HepG2 (cell line): Measurements from ENCODE around the gene NPB. TPM values are rescaled to one million over a fixed set of nuclear protein-coding genes. Genes with fewer than 3 reads are reported as not detected.
A peak's percentile ranks its signal among the peaks of the same experiment; 100 is the strongest.

Source experiments
- AKAP8 ChIP-seq: sonication (generic); formaldehyde crosslinking; IDR thresholded peaks from 2 replicates; pipeline ENCODE4 v1.5.1; 2020; ENCODE audit warnings: mild to moderate bottlenecking, missing genetic modification reagents
- CHD4 ChIP-seq: fragments of 200-600 bp; sonication (generic); IDR thresholded peaks from 2 replicates; pipeline ENCODE4 v1.7.0; 2017; ENCODE audit warnings: mild to moderate bottlenecking, low read length, borderline replicate concordance
- CREM ChIP-seq, 2 experiments: sonication (generic) in 1 of 2; formaldehyde crosslinking in 1 of 2; IDR thresholded peaks; 2 replicates each; pipeline versions ENCODE4 v1.4.0 to v1.6.1; 2016 to 2020; ENCODE audit warnings: antibody characterized with exemption in 1 of 2, mild to moderate bottlenecking in 1 of 2, missing genetic modification reagents in 1 of 2
- ETV6 ChIP-seq: sonication (generic); formaldehyde crosslinking; conservative IDR thresholded peaks from 2 replicates; pipeline ENCODE4 v1.4.0; 2020; ENCODE audit warnings: missing genetic modification reagents
- GLI4 ChIP-seq: sonication (generic); formaldehyde crosslinking; IDR thresholded peaks from 2 replicates; pipeline ENCODE4 v1.5.1; 2020; ENCODE audit warnings: missing genetic modification reagents, mild to moderate bottlenecking, moderate library complexity, borderline replicate concordance
- HDAC2 ChIP-seq: sonication (generic); formaldehyde crosslinking; IDR thresholded peaks from 2 replicates; pipeline ENCODE4 v1.4.0; 2020; ENCODE audit warnings: missing genetic modification reagents
- HMG20A ChIP-seq: IDR thresholded peaks from 2 replicates; pipeline ENCODE4 v1.6.1; 2016; ENCODE audit warnings: borderline replicate concordance
- HNRNPUL1 ChIP-seq: fragments of 200-400 bp; formaldehyde crosslinking; IDR thresholded peaks from 2 replicates; pipeline ENCODE4 v1.6.1; 2017; ENCODE audit warnings: low read depth, mild to moderate bottlenecking, low read length, moderate library complexity
- KLF16 ChIP-seq, 2 experiments: sonication (generic) in 1 of 2; formaldehyde crosslinking in 1 of 2; IDR thresholded peaks; 2 replicates each; pipeline versions ENCODE4 v1.6.1 to v1.8.0; 2016 to 2023; ENCODE audit warnings: missing genetic modification reagents in 2 of 2, missing compliant biosample characterization in 1 of 2
- MTF1 ChIP-seq: sonication (generic); formaldehyde crosslinking; IDR thresholded peaks from 2 replicates; pipeline ENCODE4 v1.5.0; 2020; ENCODE audit warnings: missing genetic modification reagents
- MYNN ChIP-seq: sonication (generic); formaldehyde crosslinking; IDR thresholded peaks from 2 replicates; pipeline ENCODE4 v1.4.0; 2020; ENCODE audit warnings: mild to moderate bottlenecking, low read depth, missing genetic modification reagents
- NCOR1 ChIP-seq: fragments of 200-600 bp; sonication (generic); IDR thresholded peaks from 2 replicates; pipeline ENCODE4 v1.7.0; 2017; ENCODE audit warnings: antibody characterized with exemption, low read length, borderline replicate concordance
- SPEN ChIP-seq: sonication (generic); formaldehyde crosslinking; IDR thresholded peaks from 2 replicates; pipeline ENCODE4 v1.5.1; 2020; ENCODE audit warnings: low read depth, mild to moderate bottlenecking, missing genetic modification reagents
- YY1 ChIP-seq: IDR thresholded peaks from 2 replicates; pipeline ENCODE4 v1.6.1; 2011; ENCODE audit warnings: low read length, low read depth, moderate library complexity, mild to moderate bottlenecking; ENCODE audit not compliant: insufficient read depth, insufficient replicate concordance
- ZNF10 ChIP-seq: sonication (generic); formaldehyde crosslinking; IDR thresholded peaks from 2 replicates; pipeline ENCODE4 v1.4.0; 2020; ENCODE audit warnings: mild to moderate bottlenecking, low read depth, missing genetic modification reagents, borderline replicate concordance
- ZNF138 ChIP-seq: sonication (generic); formaldehyde crosslinking; IDR thresholded peaks from 2 replicates; pipeline ENCODE4 v1.5.0; 2020; ENCODE audit warnings: mild to moderate bottlenecking, low read depth, missing genetic modification reagents
- ZNF160 ChIP-seq: sonication (generic); formaldehyde crosslinking; IDR thresholded peaks from 2 replicates; pipeline ENCODE4 v1.8.0; 2022; ENCODE audit warnings: mild to moderate bottlenecking, inconsistent platforms, missing genetic modification reagents
- ZNF431 ChIP-seq: sonication (generic); formaldehyde crosslinking; IDR thresholded peaks from 2 replicates; pipeline ENCODE4 v1.9.0; 2022; ENCODE audit warnings: missing genetic modification reagents, low read depth, mild to moderate bottlenecking, borderline replicate concordance
- ZNF468 ChIP-seq: sonication (generic); formaldehyde crosslinking; IDR thresholded peaks from 2 replicates; pipeline ENCODE4 v1.8.0; 2022; ENCODE audit warnings: mild to moderate bottlenecking, moderate library complexity, missing genetic modification reagents
- ZNF703 ChIP-seq: sonication (generic); formaldehyde crosslinking; IDR thresholded peaks from 2 replicates; pipeline ENCODE4 v1.5.1; 2020; ENCODE audit warnings: missing genetic modification reagents, mild to moderate bottlenecking, moderate library complexity, borderline replicate concordance
- ZNF782 ChIP-seq: sonication (generic); formaldehyde crosslinking; IDR thresholded peaks from 2 replicates; pipeline ENCODE4 v1.4.0; 2020; ENCODE audit warnings: missing genetic modification reagents, mild to moderate bottlenecking, borderline replicate concordance
- ZNF891 ChIP-seq: sonication (generic); formaldehyde crosslinking; IDR thresholded peaks from 2 replicates; pipeline ENCODE4 v1.5.0; 2020; ENCODE audit warnings: mild to moderate bottlenecking, missing genetic modification reagents
- polyA plus RNA-seq, 8 experiments: library from polyadenylated mRNA; depleted of rRNA in 3 of 8; stranded (reverse) in 7 of 8; unstranded in 1 of 8; fragments of >200 nt; fragmentation: Illumina TruSeq in 4 of 8; extraction: Trizol in 4 of 8; gene quantifications; 2 replicates each; pipeline versions ENCODE4 v1.2.1 to v1.2.3, GENCODE V29; 2011 to 2016; ENCODE audit warnings: low read depth in 4 of 8, missing spikeins in 1 of 8, mixed read lengths in 1 of 8; ENCODE audit not compliant: insufficient read depth in 1 of 8
- total RNA-seq, 5 experiments: library from RNA; depleted of rRNA; stranded (reverse); fragments of >200 nt; fragmentation: Illumina TruSeq; extraction: Trizol; gene quantifications; 2 replicates each; pipeline ENCODE4 v1.2.3, GENCODE V29; 2016; ENCODE audit warnings: low read depth in 1 of 5
- TF ChIP-seq, protein P1 (sequence below): sonication (generic); formaldehyde crosslinking; conservative IDR thresholded peaks from 2 replicates; pipeline ENCODE4 v1.5.0; 2020; ENCODE audit warnings: missing genetic modification reagents
- TF ChIP-seq, protein P2 (sequence below): sonication (generic); formaldehyde crosslinking; IDR thresholded peaks from 2 replicates; pipeline ENCODE4 v1.9.0; 2021; ENCODE audit warnings: missing genetic modification reagents, borderline replicate concordance
- TF ChIP-seq, protein P3 (sequence below): IDR thresholded peaks from 2 replicates; pipeline ENCODE4 v1.6.1; 2016; ENCODE audit warnings: missing genetic modification reagents, missing compliant biosample characterization

NPB gene
- total and polyA plus RNA-seq, 2 of the 13 experiments (the other 11 are each of a cell fraction or from before 2014, with no cell fraction given), result 0.11 to 0.93 TPM

DNA sequence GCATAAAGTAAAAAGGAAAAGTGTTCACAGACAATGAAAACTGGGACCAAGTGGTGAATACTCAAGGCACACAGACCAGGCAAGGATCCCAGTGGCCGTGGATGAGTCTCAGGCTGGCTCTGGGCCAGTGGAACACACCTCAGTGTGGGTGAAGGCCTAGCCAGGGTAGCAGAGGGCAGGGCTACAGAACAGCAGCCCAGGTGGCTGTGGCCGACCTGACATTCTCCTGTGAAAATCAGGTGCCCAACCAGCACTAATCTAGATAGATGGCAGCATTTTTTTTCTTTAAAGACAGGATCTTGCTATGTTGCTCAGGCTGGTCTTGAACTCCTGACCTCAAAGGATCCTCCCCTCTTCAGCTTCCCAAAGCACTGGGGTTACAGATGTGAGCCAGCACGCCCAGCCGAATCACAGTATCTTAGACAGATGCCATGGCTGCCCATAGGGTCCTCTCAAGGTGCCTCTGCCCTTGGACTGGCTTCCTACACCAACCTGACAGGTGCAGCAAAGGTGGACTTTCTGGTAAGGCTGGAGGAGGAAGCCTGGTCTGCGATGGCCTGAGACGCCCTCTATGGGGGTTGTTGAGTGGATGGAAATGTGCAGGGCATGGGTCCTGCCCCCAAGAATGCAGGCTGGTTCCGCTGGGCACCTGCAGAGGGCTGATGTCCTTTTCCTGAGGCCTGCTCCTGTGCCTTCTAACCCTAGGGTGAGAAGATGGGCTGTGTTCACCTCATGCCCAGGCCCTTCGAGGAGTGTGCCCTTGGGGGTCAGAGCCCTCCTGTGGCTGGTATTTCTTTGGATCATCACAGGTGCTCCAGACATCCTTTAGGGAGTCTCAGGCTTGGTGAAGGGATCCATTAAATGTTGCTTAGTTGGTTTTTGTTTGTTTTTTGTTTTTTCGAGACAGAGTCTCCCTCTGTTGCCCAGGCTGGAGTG lies 37.9 kb upstream of the NPB start (continued):
- no peak for TF ChIP-seq ZNF703 (CRISPR knock-in tag)
- TF ChIP-seq HDAC2 (CRISPR knock-in tag), result no peak
- no peak for TF ChIP-seq KLF16 (CRISPR knock-in tag; IDR thresholded peaks at IDR 0.05)
- TF ChIP-seq CREM (IDR thresholded peaks at IDR 0.05), result no peak
- no peak for TF ChIP-seq CREM (CRISPR knock-in tag; IDR thresholded peaks at IDR 0.05)
- TF ChIP-seq GLI4 (CRISPR knock-in tag), result no peak
- TF ChIP-seq SPEN (CRISPR knock-in tag), result peak; percentile 46; the same call in 1 of the 2 replicates
- TF ChIP-seq ZNF160 (CRISPR knock-in tag), result peak; percentile 36; the same call in 1 of the 2 replicates
- TF ChIP-seq ZNF891 (CRISPR knock-in tag), result no peak; the same call in 1 of the 2 replicates
- TF ChIP-seq HMG20A (CRISPR knock-in tag), result no peak
- no peak for TF ChIP-seq CHD4
- no peak for TF ChIP-seq ETV6
- TF ChIP-seq, protein P1, sequence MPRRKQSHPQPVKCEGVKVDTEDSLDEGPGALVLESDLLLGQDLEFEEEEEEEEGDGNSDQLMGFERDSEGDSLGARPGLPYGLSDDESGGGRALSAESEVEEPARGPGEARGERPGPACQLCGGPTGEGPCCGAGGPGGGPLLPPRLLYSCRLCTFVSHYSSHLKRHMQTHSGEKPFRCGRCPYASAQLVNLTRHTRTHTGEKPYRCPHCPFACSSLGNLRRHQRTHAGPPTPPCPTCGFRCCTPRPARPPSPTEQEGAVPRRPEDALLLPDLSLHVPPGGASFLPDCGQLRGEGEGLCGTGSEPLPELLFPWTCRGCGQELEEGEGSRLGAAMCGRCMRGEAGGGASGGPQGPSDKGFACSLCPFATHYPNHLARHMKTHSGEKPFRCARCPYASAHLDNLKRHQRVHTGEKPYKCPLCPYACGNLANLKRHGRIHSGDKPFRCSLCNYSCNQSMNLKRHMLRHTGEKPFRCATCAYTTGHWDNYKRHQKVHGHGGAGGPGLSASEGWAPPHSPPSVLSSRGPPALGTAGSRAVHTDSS (CRISPR knock-in tag), result no peak
- TF ChIP-seq, protein P2, sequence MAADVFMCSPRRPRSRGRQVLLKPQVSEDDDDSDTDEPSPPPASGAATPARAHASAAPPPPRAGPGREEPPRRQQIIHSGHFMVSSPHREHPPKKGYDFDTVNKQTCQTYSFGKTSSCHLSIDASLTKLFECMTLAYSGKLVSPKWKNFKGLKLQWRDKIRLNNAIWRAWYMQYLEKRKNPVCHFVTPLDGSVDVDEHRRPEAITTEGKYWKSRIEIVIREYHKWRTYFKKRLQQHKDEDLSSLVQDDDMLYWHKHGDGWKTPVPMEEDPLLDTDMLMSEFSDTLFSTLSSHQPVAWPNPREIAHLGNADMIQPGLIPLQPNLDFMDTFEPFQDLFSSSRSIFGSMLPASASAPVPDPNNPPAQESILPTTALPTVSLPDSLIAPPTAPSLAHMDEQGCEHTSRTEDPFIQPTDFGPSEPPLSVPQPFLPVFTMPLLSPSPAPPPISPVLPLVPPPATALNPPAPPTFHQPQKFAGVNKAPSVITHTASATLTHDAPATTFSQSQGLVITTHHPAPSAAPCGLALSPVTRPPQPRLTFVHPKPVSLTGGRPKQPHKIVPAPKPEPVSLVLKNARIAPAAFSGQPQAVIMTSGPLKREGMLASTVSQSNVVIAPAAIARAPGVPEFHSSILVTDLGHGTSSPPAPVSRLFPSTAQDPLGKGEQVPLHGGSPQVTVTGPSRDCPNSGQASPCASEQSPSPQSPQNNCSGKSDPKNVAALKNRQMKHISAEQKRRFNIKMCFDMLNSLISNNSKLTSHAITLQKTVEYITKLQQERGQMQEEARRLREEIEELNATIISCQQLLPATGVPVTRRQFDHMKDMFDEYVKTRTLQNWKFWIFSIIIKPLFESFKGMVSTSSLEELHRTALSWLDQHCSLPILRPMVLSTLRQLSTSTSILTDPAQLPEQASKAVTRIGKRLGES (CRISPR knock-in tag), result no peak
- no peak for TF ChIP-seq NCOR1
- TF ChIP-seq HNRNPUL1, result no peak
- TF ChIP-seq YY1, result no peak
- TF ChIP-seq MTF1 (CRISPR knock-in tag), result no peak
- no peak for TF ChIP-seq ZNF468 (CRISPR knock-in tag)
- no peak for TF ChIP-seq ZNF431 (CRISPR knock-in tag)
- no peak for TF ChIP-seq ZNF10
- TF ChIP-seq MYNN (CRISPR knock-in tag), result no peak
- TF ChIP-seq ZNF138 (CRISPR knock-in tag), result no peak
- TF ChIP-seq AKAP8 (CRISPR knock-in tag), result peak; percentile 53; the same call in 1 of the 2 replicates
- TF ChIP-seq, protein P3, sequence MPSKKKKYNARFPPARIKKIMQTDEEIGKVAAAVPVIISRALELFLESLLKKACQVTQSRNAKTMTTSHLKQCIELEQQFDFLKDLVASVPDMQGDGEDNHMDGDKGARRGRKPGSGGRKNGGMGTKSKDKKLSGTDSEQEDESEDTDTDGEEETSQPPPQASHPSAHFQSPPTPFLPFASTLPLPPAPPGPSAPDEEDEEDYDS (CRISPR knock-in tag), result no peak
- TF ChIP-seq ZNF782 (CRISPR knock-in tag), result no peak
